Erythroblast (primary cell): Measurements from ENCODE around the gene FETUB.

Source experiments
- GATA1 ChIP-seq: IDR thresholded peaks from 2 replicates; pipeline ENCODE4 v1.6.1; 2011; ENCODE audit warnings: low read depth, mild to moderate bottlenecking, control low read depth, low read length, moderate library complexity
- POLR2A ChIP-seq: IDR thresholded peaks from 2 replicates; pipeline ENCODE4 v1.6.1; 2011; ENCODE audit warnings: mild to moderate bottlenecking, low read length

GRCh38 chr3:186669378-186670084, 29.3 kb downstream of the FETUB start:
- TF ChIP-seq POLR2A (no peak), GATA1 (no peak)
